ENCODE results near the gene APBA3.

Gene APBA3

DNA sequence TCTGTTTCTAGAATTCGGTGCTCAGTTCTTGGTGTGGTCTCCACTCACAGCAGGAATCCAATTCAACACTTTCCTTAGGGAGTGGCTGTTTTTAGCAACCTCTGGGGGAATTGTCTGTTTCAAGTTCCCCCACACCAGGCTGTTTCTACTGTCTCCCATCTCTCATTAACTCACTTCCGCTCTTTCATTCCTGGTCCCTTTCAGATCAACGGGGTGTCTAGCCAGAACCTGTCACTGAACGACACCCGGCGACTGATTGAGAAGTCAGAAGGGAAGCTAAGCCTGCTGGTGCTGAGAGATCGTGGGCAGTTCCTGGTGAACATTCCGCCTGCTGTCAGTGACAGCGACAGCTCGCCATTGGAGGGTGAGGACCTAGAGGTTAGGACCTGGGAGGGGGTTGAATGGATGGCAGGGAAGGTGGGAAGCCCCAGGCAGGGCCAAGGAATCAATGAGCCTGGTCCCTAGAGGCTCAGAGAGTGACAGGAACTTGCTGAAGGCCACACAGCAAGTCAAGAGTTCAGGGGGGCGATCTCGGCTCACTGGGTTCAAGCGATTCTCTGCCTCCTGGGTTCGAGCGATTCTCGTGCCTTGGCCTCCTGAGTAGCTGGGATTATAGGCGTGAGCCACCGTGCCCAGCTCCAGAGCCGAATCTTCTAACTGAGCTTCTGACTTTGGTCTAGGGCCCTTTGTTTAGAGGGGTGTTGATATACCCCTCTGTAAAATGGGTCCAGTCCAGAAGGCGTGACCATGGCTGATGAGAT, 27.8 kb downstream of the APBA3 start:
- Histone ChIP-seq H3K36me3 (replicated peaks) (no peaks in the 10 kb centered on the region), H3K27ac (no peak overlapping the region), H3K4me3 (ENCODE audit: low read depth, low read length) (no peak overlapping the region), H3K27me3 (replicated peaks) (no peaks in the 10 kb centered on the region)
- in situ Hi-C loops (cut with HindIII; ENCODE audit: low pct_ligation_motif_present, low sequenced_read_pairs), result no loop called here
- TF ChIP-seq, protein P1, sequence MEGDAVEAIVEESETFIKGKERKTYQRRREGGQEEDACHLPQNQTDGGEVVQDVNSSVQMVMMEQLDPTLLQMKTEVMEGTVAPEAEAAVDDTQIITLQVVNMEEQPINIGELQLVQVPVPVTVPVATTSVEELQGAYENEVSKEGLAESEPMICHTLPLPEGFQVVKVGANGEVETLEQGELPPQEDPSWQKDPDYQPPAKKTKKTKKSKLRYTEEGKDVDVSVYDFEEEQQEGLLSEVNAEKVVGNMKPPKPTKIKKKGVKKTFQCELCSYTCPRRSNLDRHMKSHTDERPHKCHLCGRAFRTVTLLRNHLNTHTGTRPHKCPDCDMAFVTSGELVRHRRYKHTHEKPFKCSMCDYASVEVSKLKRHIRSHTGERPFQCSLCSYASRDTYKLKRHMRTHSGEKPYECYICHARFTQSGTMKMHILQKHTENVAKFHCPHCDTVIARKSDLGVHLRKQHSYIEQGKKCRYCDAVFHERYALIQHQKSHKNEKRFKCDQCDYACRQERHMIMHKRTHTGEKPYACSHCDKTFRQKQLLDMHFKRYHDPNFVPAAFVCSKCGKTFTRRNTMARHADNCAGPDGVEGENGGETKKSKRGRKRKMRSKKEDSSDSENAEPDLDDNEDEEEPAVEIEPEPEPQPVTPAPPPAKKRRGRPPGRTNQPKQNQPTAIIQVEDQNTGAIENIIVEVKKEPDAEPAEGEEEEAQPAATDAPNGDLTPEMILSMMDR (IDR thresholded peaks at IDR 0.05; ENCODE audit: low read depth, low read length, missing control alignments), result no peak
- no peak for DNase-seq

DNA sequence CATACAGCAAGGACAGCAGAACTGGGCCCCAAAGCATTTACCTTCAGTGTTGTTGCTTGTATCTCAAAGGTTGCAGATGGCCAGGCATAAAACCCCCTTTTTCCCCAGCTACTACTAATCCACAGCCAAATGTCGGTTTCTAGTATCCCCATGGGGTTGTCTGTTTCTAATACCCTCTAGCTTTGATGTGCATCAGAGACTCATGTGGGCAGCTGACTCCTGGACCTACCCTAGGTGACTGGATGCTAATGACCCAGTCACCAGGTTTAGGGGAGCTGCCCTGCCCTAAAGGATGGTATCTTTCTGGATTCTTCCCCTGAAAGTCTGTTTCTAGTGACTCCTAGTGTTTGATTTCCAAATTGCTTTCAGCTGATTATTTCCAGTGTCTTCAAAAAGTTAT, 29.4 kb downstream of the APBA3 start:
- no peak overlapping the region for H3K27ac ChIP-seq
- H3K27me3 ChIP-seq (replicated peaks), result no peaks in the 10 kb centered on the region
- no peak for DNase-seq
- no peak overlapping the region for H3K4me3 ChIP-seq (ENCODE audit: low read depth, low read length)
- TF ChIP-seq, protein P1 (IDR thresholded peaks at IDR 0.05; ENCODE audit: low read depth, low read length, missing control alignments), result no peak
- H3K36me3 ChIP-seq (replicated peaks), result no peaks in the 10 kb centered on the region
- in situ Hi-C loops (cut with HindIII; ENCODE audit: low pct_ligation_motif_present, low sequenced_read_pairs), result no loop called here

DNA sequence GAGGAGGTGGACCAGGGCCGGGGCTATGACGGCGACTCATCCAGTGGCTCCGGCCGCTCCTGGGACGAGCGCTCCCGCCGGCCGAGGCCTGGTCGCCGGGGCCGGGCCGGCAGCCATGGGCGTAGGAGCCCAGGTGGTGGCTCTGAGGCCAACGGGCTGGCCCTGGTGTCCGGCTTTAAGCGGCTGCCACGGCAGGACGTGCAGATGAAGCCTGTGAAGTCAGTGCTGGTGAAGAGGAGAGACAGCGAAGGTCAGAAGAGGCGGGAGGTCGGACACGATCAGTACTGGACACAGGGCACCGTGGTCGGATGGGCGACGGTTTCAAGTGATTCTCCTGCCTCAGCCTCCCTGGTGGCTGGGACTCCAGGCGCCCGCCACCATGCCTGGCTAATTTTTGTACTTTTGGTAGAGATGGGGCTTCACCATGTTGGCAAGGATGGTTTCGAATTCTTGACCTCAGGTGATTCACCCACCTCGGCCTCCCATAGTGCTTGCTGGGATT, 31.0 kb downstream of the APBA3 start:
- Histone ChIP-seq H3K36me3 (replicated peaks) (no peaks in the 10 kb centered on the region), H3K27me3 (replicated peaks) (no peaks in the 10 kb centered on the region), H3K4me3 (ENCODE audit: low read depth, low read length) (no peak overlapping the region), H3K27ac (no peak overlapping the region)
- TF ChIP-seq, protein P1 (IDR thresholded peaks at IDR 0.05; ENCODE audit: low read depth, low read length, missing control alignments), result no peak
- in situ Hi-C loops (cut with HindIII; ENCODE audit: low pct_ligation_motif_present, low sequenced_read_pairs), result no loop called here
- no peak for DNase-seq

DNA sequence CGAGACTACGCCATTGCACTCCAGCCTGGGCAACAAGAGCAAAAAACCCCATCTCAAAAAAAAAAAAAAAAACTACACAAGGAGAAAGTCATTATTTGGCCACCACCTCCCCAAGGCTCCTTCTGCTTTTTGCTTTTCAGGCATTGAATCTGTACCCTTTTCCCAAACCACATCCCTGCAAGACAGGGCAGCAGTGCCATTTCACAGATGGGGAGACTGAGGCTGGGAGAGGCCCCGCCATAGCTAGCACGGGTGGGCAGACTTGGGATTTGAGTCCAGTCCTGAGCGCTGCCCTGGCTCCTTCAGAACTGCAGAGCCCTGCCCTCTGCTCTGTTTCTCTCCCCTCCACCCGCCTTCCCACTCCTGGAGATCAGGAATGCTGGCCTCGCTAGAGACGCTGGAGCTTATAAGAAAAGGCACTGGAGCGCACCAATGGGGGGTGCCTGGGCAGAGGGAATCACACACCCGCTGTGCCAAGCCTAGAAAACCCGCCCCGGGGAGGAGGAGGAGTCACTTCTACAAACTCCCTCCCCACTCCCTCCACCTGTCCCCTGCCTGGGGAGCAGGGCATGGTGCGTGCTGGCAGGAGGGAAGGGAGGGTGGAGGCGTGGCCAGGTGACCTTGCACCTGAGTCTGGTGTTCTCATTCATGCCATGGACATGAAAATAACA, 35.7 kb downstream of the APBA3 start:
- no peak overlapping the region for H3K4me3 ChIP-seq (ENCODE audit: low read depth, low read length)
- TF ChIP-seq, protein P1 (IDR thresholded peaks at IDR 0.05; ENCODE audit: low read depth, low read length, missing control alignments), result no peak
- peaks cover 15% of the 10 kb centered on the region for H3K27me3 ChIP-seq (replicated peaks)
- no peak overlapping the region for H3K27ac ChIP-seq
- in situ Hi-C loops (cut with HindIII; ENCODE audit: low pct_ligation_motif_present, low sequenced_read_pairs), result no loop called here
- H3K36me3 ChIP-seq (replicated peaks), result no peaks in the 10 kb centered on the region
- no peak for DNase-seq

DNA sequence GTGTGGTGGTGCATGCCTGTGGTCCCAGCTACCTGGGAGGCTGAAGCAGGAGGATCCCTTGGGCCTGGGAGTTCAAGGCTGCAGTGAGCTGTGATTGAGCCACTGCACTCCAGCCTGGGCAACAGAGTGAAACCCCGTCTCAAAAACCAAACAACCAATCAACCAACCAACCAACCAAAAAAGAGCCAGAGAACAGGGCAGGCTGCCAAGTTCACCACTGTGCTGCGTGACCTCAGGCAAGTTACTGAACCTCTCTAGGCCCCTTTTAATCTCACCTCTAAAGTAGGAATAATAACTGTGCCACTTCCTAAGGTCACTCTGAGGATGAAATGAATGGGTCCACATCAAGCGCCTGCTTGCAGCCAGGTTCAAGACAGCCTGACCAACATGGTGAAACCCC, 36.4 kb downstream of the APBA3 start:
- no peak overlapping the region for H3K4me3 ChIP-seq (ENCODE audit: low read depth, low read length)
- TF ChIP-seq, protein P1 (IDR thresholded peaks at IDR 0.05; ENCODE audit: low read depth, low read length, missing control alignments), result no peak
- H3K27ac ChIP-seq, result no peak overlapping the region
- peaks cover 15% of the 10 kb centered on the region for H3K27me3 ChIP-seq (replicated peaks)
- no peaks in the 10 kb centered on the region for H3K36me3 ChIP-seq (replicated peaks)
- in situ Hi-C loops (cut with HindIII; ENCODE audit: low pct_ligation_motif_present, low sequenced_read_pairs), result no loop called here
- DNase-seq, result no peak

Data from brain microvascular endothelial cell (primary cell).